Measurements from ENCODE around the gene CMTM5.

The CMTM5 gene

DNA sequence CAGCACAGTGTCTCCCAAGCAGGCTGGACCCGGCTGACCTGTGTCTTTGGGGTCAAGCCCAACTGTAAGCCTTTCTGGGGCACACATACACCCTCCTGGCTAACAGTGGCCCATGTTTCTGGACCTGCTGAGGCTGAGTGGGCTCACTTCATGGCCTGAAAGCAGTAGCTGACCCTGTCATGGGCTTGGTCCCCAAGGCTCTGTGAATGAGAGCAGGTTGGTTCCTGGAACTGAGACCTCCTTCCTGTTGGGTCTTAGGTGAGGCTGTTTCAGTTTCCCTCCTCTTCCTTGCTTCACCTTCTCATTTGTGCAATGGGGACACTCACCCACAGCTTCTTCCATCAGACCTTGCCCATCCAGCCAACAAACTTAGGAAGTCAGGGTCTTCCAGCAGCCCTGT lies 5.0 kb upstream of the CMTM5 start:
- Histone ChIP-seq H3K4me1 (ENCODE audit: control insufficient read depth in 1 of 2, insufficient read depth in 1 of 2, low read depth in 1 of 2, low read length in 1 of 2) (no peaks in the 10 kb centered on the region), H3K4me3 (ENCODE audit: low read depth in 1 of 2, low read length in 1 of 2) (no peak overlapping the region), H3K27me3 (peaks cover 37% of the 10 kb centered on the region), H3K9me3 (no peaks in the 10 kb centered on the region), H3K36me3 (no peaks in the 10 kb centered on the region), H3K27ac (no peak overlapping the region)
- TF ChIP-seq, protein P1, sequence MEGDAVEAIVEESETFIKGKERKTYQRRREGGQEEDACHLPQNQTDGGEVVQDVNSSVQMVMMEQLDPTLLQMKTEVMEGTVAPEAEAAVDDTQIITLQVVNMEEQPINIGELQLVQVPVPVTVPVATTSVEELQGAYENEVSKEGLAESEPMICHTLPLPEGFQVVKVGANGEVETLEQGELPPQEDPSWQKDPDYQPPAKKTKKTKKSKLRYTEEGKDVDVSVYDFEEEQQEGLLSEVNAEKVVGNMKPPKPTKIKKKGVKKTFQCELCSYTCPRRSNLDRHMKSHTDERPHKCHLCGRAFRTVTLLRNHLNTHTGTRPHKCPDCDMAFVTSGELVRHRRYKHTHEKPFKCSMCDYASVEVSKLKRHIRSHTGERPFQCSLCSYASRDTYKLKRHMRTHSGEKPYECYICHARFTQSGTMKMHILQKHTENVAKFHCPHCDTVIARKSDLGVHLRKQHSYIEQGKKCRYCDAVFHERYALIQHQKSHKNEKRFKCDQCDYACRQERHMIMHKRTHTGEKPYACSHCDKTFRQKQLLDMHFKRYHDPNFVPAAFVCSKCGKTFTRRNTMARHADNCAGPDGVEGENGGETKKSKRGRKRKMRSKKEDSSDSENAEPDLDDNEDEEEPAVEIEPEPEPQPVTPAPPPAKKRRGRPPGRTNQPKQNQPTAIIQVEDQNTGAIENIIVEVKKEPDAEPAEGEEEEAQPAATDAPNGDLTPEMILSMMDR (IDR thresholded peaks at IDR 0.05), result no peak

DNA sequence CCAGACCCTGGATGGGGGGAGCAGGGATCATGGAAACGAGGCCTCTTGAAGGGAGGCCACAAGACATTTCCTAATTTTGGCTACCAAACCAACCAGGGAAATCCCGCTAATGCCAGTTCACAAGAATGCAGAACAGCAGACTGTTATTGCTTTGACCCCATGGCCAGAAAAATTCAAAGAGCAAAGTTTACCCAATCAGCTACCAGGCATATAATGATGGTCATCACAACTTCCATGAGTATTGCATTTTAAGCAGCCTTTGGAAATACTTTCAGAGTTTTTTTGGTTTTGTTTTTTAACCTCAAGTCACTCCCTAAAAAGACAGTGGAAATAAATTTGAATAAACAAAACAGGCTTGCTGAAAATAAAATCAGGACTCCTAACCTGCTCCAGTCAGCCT lies 4.3 kb upstream of the CMTM5 start, which contains the start of gene IL25:
TSS of gene IL25 (plus strand) at position 301 of the 400 bp plus-strand sequence.
- TF ChIP-seq, protein P1 (IDR thresholded peaks at IDR 0.05), result no peak
- peaks cover 34% of the 10 kb centered on the region for H3K27me3 ChIP-seq
- H3K4me3 ChIP-seq (ENCODE audit: low read depth in 1 of 2, low read length in 1 of 2), result no peak within 1 kb of the TSS
- H3K9me3 ChIP-seq, result no peaks in the 10 kb centered on the region
- H3K4me1 ChIP-seq (ENCODE audit: control insufficient read depth in 1 of 2, insufficient read depth in 1 of 2, low read depth in 1 of 2, low read length in 1 of 2), result no peaks in the 10 kb centered on the region
- no peak within 1 kb of the TSS for H3K27ac ChIP-seq
- no peaks in the 10 kb centered on the region for H3K36me3 ChIP-seq

DNA sequence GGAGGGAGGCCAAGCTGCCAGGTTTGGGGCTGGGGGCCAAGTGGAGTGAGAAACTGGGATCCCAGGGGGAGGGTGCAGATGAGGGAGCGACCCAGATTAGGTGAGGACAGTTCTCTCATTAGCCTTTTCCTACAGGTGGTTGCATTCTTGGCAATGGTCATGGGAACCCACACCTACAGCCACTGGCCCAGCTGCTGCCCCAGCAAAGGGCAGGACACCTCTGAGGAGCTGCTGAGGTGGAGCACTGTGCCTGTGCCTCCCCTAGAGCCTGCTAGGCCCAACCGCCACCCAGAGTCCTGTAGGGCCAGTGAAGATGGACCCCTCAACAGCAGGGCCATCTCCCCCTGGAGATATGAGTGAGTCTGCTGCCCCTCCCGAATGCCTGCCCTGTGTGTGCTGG lies 3.8 kb upstream of the CMTM5 start:
- H3K4me3 ChIP-seq (ENCODE audit: low read depth in 1 of 2, low read length in 1 of 2), result no peak overlapping the region
- TF ChIP-seq, protein P1 (IDR thresholded peaks at IDR 0.05), result no peak
- peaks cover 31% of the 10 kb centered on the region for H3K27me3 ChIP-seq
- no peaks in the 10 kb centered on the region for H3K4me1 ChIP-seq (ENCODE audit: control insufficient read depth in 1 of 2, insufficient read depth in 1 of 2, low read depth in 1 of 2, low read length in 1 of 2)
- H3K9me3 ChIP-seq, result no peaks in the 10 kb centered on the region
- H3K36me3 ChIP-seq, result no peaks in the 10 kb centered on the region
- no peak overlapping the region for H3K27ac ChIP-seq

DNA sequence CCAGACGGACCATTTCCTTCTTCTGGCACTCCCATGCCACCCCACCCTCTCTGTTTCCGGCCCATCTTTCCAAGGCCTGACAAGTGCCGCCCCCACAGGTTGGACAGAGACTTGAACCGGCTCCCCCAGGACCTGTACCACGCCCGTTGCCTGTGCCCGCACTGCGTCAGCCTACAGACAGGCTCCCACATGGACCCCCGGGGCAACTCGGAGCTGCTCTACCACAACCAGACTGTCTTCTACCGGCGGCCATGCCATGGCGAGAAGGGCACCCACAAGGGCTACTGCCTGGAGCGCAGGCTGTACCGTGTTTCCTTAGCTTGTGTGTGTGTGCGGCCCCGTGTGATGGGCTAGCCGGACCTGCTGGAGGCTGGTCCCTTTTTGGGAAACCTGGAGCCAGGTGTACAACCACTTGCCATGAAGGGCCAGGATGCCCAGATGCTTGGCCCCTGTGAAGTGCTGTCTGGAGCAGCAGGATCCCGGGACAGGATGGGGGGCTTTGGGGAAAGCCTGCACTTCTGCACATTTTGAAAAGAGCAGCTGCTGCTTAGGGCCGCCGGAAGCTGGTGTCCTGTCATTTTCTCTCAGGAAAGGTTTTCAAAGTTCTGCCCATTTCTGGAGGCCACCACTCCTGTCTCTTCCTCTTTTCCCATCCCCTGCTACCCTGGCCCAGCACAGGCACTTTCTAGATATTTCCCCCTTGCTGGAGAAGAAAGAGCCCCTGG lies 1.2 kb upstream of the CMTM5 start:
- H3K4me3 ChIP-seq (ENCODE audit: low read depth in 1 of 2, low read length in 1 of 2), result no peak overlapping the region
- no peaks in the 10 kb centered on the region for H3K36me3 ChIP-seq
- H3K27ac ChIP-seq, result no peak overlapping the region
- TF ChIP-seq, protein P1 (IDR thresholded peaks at IDR 0.05), result no peak
- H3K9me3 ChIP-seq, result no peaks in the 10 kb centered on the region
- H3K4me1 ChIP-seq (ENCODE audit: control insufficient read depth in 1 of 2, insufficient read depth in 1 of 2, low read depth in 1 of 2, low read length in 1 of 2), result no peaks in the 10 kb centered on the region
- peaks cover 6% of the 10 kb centered on the region for H3K27me3 ChIP-seq

DNA sequence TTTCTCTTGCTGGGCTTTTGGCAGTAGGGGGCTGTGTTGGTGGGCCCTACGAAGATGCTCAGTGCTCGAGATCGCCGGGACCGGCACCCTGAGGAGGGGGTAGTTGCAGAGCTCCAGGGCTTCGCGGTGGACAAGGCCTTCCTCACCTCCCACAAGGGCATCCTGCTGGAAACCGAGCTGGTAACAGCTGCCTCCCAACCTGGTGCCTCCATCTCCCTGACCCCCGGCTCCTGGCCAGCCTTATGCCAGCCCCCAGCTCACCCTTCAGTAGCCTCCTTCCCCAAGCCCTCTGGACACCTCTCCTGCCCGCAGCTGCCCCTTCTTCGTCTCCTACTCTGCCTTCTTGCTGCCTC lies 328 bp downstream of the CMTM5 start:
- no peak overlapping the region for H3K4me3 ChIP-seq (ENCODE audit: low read depth in 1 of 2, low read length in 1 of 2)
- TF ChIP-seq, protein P1 (IDR thresholded peaks at IDR 0.05), result no peak
- no peaks in the 10 kb centered on the region for H3K9me3 ChIP-seq
- H3K4me1 ChIP-seq (ENCODE audit: control insufficient read depth in 1 of 2, insufficient read depth in 1 of 2, low read depth in 1 of 2, low read length in 1 of 2), result no peaks in the 10 kb centered on the region
- H3K36me3 ChIP-seq, result no peaks in the 10 kb centered on the region
- peaks cover 12% of the 10 kb centered on the region for H3K27me3 ChIP-seq
- H3K27ac ChIP-seq, result no peak overlapping the region
